ENCODE data around the gene ARL5A. TPM values are rescaled to one million over a fixed set of nuclear protein-coding genes. Genes with fewer than 3 reads are reported as not detected.

Gene ARL5A
- total RNA-seq, 5 donors from 2014 or later (not counting 1 experiment from before 2014, with no cell fraction given) = 24.4 to 44.8 (median 35.1) TPM

GRCh38 chr2:151762694-151763093 is 65.5 kb downstream of the ARL5A start:
- no peak for DNase-seq
- Histone ChIP-seq H3K36me3 (ENCODE audit: control insufficient read depth in 2 of 2, extremely low read depth in 1 of 2, insufficient read depth in 1 of 2, low read length in 1 of 2) (no peaks in the 10 kb centered on the region), H3K9me3 (no peaks in the 10 kb centered on the region), H3K4me3 (ENCODE audit: control insufficient read depth in 1 of 2, extremely low read depth in 1 of 2, low read length in 1 of 2) (no peak overlapping the region), H3K27me3 (replicated peaks in 1 of 2; ENCODE audit: control insufficient read depth in 2 of 2, extremely low read depth in 1 of 2, insufficient read depth in 2 of 2, low read length in 1 of 2) (no peaks in the 10 kb centered on the region), H3K27ac (ENCODE audit: low read length) (no peak overlapping the region), H3K4me1 (ENCODE audit: control insufficient read depth in 1 of 2, extremely low read depth in 1 of 2, insufficient read depth in 2 of 2, low read length in 2 of 2) (peaks cover 0 to 15% of the 10 kb centered on the region in 2 experiments)
- WGBS (ENCODE audit: insufficient coverage) = no CpG with 5 or more reads among the region's 3 CpGs
- Mint-ChIP-seq H3K4me1 (peaks cover 3 to 31% (median 14%) of the 10 kb centered on the region in 3 donors), H3K27me3 (no peaks in the 10 kb centered on the region), H3K36me3 (peaks cover 18% of the 10 kb centered on the region), H3K9me3 (no peaks in the 10 kb centered on the region), H3K4me3 (no peak overlapping the region), H3K27ac (no peak overlapping the region)
- ATAC-seq (replicated peaks in 1 of 4) = no peak
- ChIA-PET POLR2A (no interaction called here), CTCF (interaction anchor here in 1 of 2 donors (0.9 kb wide), 1 partner anchor 262 kb away, joined by 4 read pairs; no protein-coding TSS in a partner anchor)

- no peak overlapping the region for H3K27ac ChIP-seq (ENCODE audit: low read length)
- H3K4me1 Mint-ChIP-seq = peaks cover 3 to 23% (median 11%) of the 10 kb centered on the region in 3 donors
- H3K27me3 Mint-ChIP-seq = no peaks in the 10 kb centered on the region
- H3K4me1 ChIP-seq (ENCODE audit: control insufficient read depth in 1 of 2, extremely low read depth in 1 of 2, insufficient read depth in 2 of 2, low read length in 2 of 2) = peaks cover 0 to 9% of the 10 kb centered on the region in 2 experiments
- H3K9me3 ChIP-seq = no peaks in the 10 kb centered on the region
- no peaks in the 10 kb centered on the region for H3K36me3 ChIP-seq (ENCODE audit: control insufficient read depth in 2 of 2, extremely low read depth in 1 of 2, insufficient read depth in 1 of 2, low read length in 1 of 2)
- ATAC-seq (replicated peaks in 1 of 4) = no peak
- ChIA-PET CTCF (no interaction called here), POLR2A (no interaction called here)
- no peak overlapping the region for H3K4me3 ChIP-seq (ENCODE audit: control insufficient read depth in 1 of 2, extremely low read depth in 1 of 2, low read length in 1 of 2)
- no peaks in the 10 kb centered on the region for H3K9me3 Mint-ChIP-seq
- DNase-seq = no peak
- peaks cover 22% of the 10 kb centered on the region for H3K36me3 Mint-ChIP-seq
- no peaks in the 10 kb centered on the region for H3K27me3 ChIP-seq (replicated peaks in 1 of 2; ENCODE audit: control insufficient read depth in 2 of 2, extremely low read depth in 1 of 2, insufficient read depth in 2 of 2, low read length in 1 of 2)
- H3K4me3 Mint-ChIP-seq = no peak overlapping the region
- H3K27ac Mint-ChIP-seq = no peak overlapping the region
Observed at GRCh38 chr2:151761687-151762086, 66.5 kb downstream of the ARL5A start.

- Histone ChIP-seq H3K9me3 (no peaks in the 10 kb centered on the region), H3K27me3 (replicated peaks in 1 of 2; ENCODE audit: control insufficient read depth in 2 of 2, extremely low read depth in 1 of 2, insufficient read depth in 2 of 2, low read length in 1 of 2) (no peaks in the 10 kb centered on the region), H3K27ac (ENCODE audit: low read length) (no peak overlapping the region), H3K36me3 (ENCODE audit: control insufficient read depth in 2 of 2, extremely low read depth in 1 of 2, insufficient read depth in 1 of 2, low read length in 1 of 2) (no peaks in the 10 kb centered on the region), H3K4me1 (ENCODE audit: control insufficient read depth in 1 of 2, extremely low read depth in 1 of 2, insufficient read depth in 2 of 2, low read length in 2 of 2) (peaks cover 0 to 6% of the 10 kb centered on the region in 2 experiments), H3K4me3 (ENCODE audit: control insufficient read depth in 1 of 2, extremely low read depth in 1 of 2, low read length in 1 of 2) (no peak overlapping the region)
- ATAC-seq (replicated peaks in 1 of 4) = no peak
- Mint-ChIP-seq H3K27me3 (no peaks in the 10 kb centered on the region), H3K4me3 (no peak overlapping the region), H3K4me1 (peaks cover 0 to 19% (median 6%) of the 10 kb centered on the region in 3 donors), H3K9me3 (no peaks in the 10 kb centered on the region), H3K27ac (no peak overlapping the region), H3K36me3 (peaks cover 23% of the 10 kb centered on the region)
- 90% methylated on average over 3 of the region's 3 CpGs for WGBS (ENCODE audit: insufficient coverage)
- ChIA-PET POLR2A (no interaction called here), CTCF (no interaction called here)
- no peak for DNase-seq
Observed at GRCh38 chr2:151761193-151761592, 67.0 kb downstream of the ARL5A start.

DNA sequence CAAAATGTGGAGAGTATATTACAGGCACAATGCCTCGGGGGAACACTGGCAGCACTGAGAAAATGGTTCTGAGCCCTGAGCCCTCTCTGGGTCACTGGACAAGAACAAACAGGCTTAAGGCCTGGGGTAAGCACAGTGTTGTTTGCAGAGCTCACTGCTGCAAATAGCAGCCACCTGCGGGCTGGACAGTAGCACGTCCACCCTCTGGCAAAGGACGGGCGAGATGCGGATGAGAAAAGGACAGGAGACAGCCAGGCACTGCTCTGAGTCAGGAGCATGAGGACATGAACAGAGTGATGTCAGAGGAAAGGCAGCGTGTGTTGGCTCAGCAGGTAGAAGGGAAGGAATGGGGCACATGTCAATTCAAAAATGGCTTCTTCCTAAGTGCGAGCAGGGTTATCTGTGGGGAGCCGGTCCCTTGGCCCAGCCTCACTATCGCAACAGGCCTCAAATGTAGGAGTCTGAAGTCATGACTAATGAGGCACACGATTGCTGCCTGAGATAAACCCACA is 68.0 kb downstream of the ARL5A start:
- H3K27me3 ChIP-seq (replicated peaks in 1 of 2; ENCODE audit: control insufficient read depth in 2 of 2, extremely low read depth in 1 of 2, insufficient read depth in 2 of 2, low read length in 1 of 2) = no peaks in the 10 kb centered on the region
- peaks cover 19% of the 10 kb centered on the region for H3K36me3 Mint-ChIP-seq
- no peaks in the 10 kb centered on the region for H3K9me3 Mint-ChIP-seq
- WGBS (ENCODE audit: insufficient coverage) = 97% methylated on average over 9 of the region's 11 CpGs
- no peak overlapping the region for H3K27ac Mint-ChIP-seq
- H3K4me1 Mint-ChIP-seq = peaks cover 0 to 9% (median 0%) of the 10 kb centered on the region in 3 donors
- H3K4me3 Mint-ChIP-seq = no peak overlapping the region
- H3K27ac ChIP-seq (ENCODE audit: low read length) = no peak overlapping the region
- no peak for DNase-seq
- no peak for ATAC-seq (replicated peaks in 1 of 4)
- no peak overlapping the region for H3K4me3 ChIP-seq (ENCODE audit: control insufficient read depth in 1 of 2, extremely low read depth in 1 of 2, low read length in 1 of 2)
- ChIA-PET POLR2A (no interaction called here), CTCF (no interaction called here)
- H3K27me3 Mint-ChIP-seq = no peaks in the 10 kb centered on the region
- no peaks in the 10 kb centered on the region for H3K36me3 ChIP-seq (ENCODE audit: control insufficient read depth in 2 of 2, extremely low read depth in 1 of 2, insufficient read depth in 1 of 2, low read length in 1 of 2)
- no peaks in the 10 kb centered on the region for H3K4me1 ChIP-seq (ENCODE audit: control insufficient read depth in 1 of 2, extremely low read depth in 1 of 2, insufficient read depth in 2 of 2, low read length in 2 of 2)
- no peaks in the 10 kb centered on the region for H3K9me3 ChIP-seq

DNA sequence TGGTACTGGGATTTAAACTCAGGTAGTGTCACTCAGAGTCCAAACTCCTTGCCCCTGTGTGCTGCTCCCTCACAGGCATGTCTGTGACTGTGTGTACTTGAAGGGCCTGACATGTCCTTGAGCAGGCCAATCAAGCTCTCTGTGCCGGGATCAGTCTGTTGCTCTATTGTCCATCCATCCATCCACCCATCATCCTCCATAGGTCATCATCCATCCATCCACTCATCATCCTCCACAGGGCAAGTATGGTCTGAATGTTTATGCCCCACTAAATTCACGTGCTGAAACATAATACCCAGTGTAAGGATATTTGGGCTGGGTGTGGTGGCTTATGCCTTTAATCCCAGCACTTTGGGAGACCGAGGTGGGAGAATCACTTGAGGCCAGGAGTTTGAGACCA is 69.5 kb downstream of the ARL5A start:
- ChIA-PET POLR2A (no interaction called here), CTCF (no interaction called here)
- H3K9me3 Mint-ChIP-seq = no peaks in the 10 kb centered on the region
- H3K4me3 ChIP-seq (ENCODE audit: control insufficient read depth in 1 of 2, extremely low read depth in 1 of 2, low read length in 1 of 2) = no peak overlapping the region
- DNase-seq (no peak), ATAC-seq (replicated peaks in 1 of 4) (no peak)
- H3K4me3 Mint-ChIP-seq = no peak overlapping the region
- H3K36me3 ChIP-seq (ENCODE audit: control insufficient read depth in 2 of 2, extremely low read depth in 1 of 2, insufficient read depth in 1 of 2, low read length in 1 of 2) = no peaks in the 10 kb centered on the region
- H3K9me3 ChIP-seq = no peaks in the 10 kb centered on the region
- 83% methylated on average over 1 of the region's 3 CpGs for WGBS (ENCODE audit: insufficient coverage)
- peaks cover 0 to under 1% (median 0%) of the 10 kb centered on the region in 3 donors for H3K4me1 Mint-ChIP-seq
- no peak overlapping the region for H3K27ac ChIP-seq (ENCODE audit: low read length)
- no peak overlapping the region for H3K27ac Mint-ChIP-seq
- H3K27me3 ChIP-seq (replicated peaks in 1 of 2; ENCODE audit: control insufficient read depth in 2 of 2, extremely low read depth in 1 of 2, insufficient read depth in 2 of 2, low read length in 1 of 2) = no peaks in the 10 kb centered on the region
- no peaks in the 10 kb centered on the region for H3K27me3 Mint-ChIP-seq
- no peaks in the 10 kb centered on the region for H3K4me1 ChIP-seq (ENCODE audit: control insufficient read depth in 1 of 2, extremely low read depth in 1 of 2, insufficient read depth in 2 of 2, low read length in 2 of 2)
- H3K36me3 Mint-ChIP-seq = peaks cover 13% of the 10 kb centered on the region

DNA sequence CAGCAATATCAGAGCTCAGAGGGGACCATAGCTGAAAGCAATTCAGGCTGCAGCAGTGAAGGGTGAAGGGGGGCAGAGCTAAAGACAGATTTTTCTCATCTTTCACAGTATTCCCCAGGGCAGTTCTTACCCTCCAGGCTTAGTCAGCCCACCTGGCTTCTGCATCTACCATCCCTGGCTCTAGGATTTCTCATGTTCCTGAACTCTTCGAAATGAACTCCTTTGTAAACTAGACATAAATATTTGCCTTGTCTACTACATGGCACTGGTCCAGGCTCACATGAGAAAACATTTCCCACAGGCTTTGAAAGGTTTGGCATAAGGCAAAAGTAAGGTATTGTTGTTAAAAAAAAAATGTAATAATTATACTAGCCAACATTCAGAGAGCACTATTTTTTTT is 70.4 kb downstream of the ARL5A start:
- Mint-ChIP-seq H3K27ac (no peak overlapping the region), H3K9me3 (no peaks in the 10 kb centered on the region), H3K4me3 (no peak overlapping the region), H3K27me3 (no peaks in the 10 kb centered on the region), H3K4me1 (no peaks in the 10 kb centered on the region), H3K36me3 (peaks cover 13% of the 10 kb centered on the region)
- H3K27ac ChIP-seq (ENCODE audit: low read length) = no peak overlapping the region
- CTCF ChIA-PET = no interaction called here
- H3K36me3 ChIP-seq (ENCODE audit: control insufficient read depth in 2 of 2, extremely low read depth in 1 of 2, insufficient read depth in 1 of 2, low read length in 1 of 2) = no peaks in the 10 kb centered on the region
- no CpG with 5 or more reads among the region's 1 CpG for WGBS (ENCODE audit: insufficient coverage)
- no peaks in the 10 kb centered on the region for H3K9me3 ChIP-seq
- no peak for DNase-seq
- H3K27me3 ChIP-seq (replicated peaks in 1 of 2; ENCODE audit: control insufficient read depth in 2 of 2, extremely low read depth in 1 of 2, insufficient read depth in 2 of 2, low read length in 1 of 2) = no peaks in the 10 kb centered on the region
- POLR2A ChIA-PET = no interaction called here
- ATAC-seq (replicated peaks in 1 of 4) = no peak
- H3K4me1 ChIP-seq (ENCODE audit: control insufficient read depth in 1 of 2, extremely low read depth in 1 of 2, insufficient read depth in 2 of 2, low read length in 2 of 2) = no peaks in the 10 kb centered on the region
- no peak overlapping the region for H3K4me3 ChIP-seq (ENCODE audit: control insufficient read depth in 1 of 2, extremely low read depth in 1 of 2, low read length in 1 of 2)

DNA sequence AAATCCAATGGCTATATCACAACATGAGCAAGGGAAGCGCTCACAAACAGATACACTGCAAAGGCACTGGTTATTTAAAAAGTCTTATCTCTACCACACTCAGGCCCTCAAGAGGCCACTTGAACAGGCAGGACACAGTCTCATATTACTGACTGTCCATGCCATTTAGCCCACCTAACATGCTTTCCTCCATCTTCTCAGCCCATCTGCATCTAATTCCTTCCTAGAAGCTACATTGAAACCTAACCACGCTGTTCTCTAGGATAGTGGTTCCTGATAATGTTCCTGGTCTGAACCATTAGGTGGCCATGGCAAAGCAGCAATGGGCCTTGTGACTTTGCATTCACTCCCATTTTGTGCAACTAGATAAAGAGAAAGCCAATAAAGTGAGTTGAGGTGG is 71.4 kb downstream of the ARL5A start:
- ATAC-seq (replicated peaks in 1 of 4) = no peak
- ChIA-PET CTCF (no interaction called here), POLR2A (no interaction called here)
- H3K4me1 Mint-ChIP-seq = no peaks in the 10 kb centered on the region
- H3K27ac Mint-ChIP-seq = no peak overlapping the region
- H3K4me3 Mint-ChIP-seq = no peak overlapping the region
- Histone ChIP-seq H3K27ac (ENCODE audit: low read length) (no peak overlapping the region), H3K27me3 (replicated peaks in 1 of 2; ENCODE audit: control insufficient read depth in 2 of 2, extremely low read depth in 1 of 2, insufficient read depth in 2 of 2, low read length in 1 of 2) (no peaks in the 10 kb centered on the region), H3K9me3 (no peaks in the 10 kb centered on the region), H3K4me3 (ENCODE audit: control insufficient read depth in 1 of 2, extremely low read depth in 1 of 2, low read length in 1 of 2) (no peak overlapping the region), H3K4me1 (ENCODE audit: control insufficient read depth in 1 of 2, extremely low read depth in 1 of 2, insufficient read depth in 2 of 2, low read length in 2 of 2) (no peaks in the 10 kb centered on the region), H3K36me3 (ENCODE audit: control insufficient read depth in 2 of 2, extremely low read depth in 1 of 2, insufficient read depth in 1 of 2, low read length in 1 of 2) (no peaks in the 10 kb centered on the region)
- no peak for DNase-seq
- no peaks in the 10 kb centered on the region for H3K9me3 Mint-ChIP-seq
- peaks cover 9% of the 10 kb centered on the region for H3K36me3 Mint-ChIP-seq
- 100% methylated on average over 1 of the region's 2 CpGs for WGBS (ENCODE audit: insufficient coverage)
- no peaks in the 10 kb centered on the region for H3K27me3 Mint-ChIP-seq

Data from T-cell (primary cell).